Measurements from ENCODE around the gene HSDL1. TPM values are rescaled to one million over a fixed set of nuclear protein-coding genes. Genes with fewer than 3 reads are reported as not detected.

Gene HSDL1
- total RNA-seq, 1 donor from 2014 or later = 29.2 TPM

- no peak overlapping the region for H3K4me2 ChIP-seq (ENCODE audit: low read length)
- no peaks in the 10 kb centered on the region for H3K9me3 Mint-ChIP-seq (ENCODE audit: unreplicated experiment)
- no peak overlapping the region for H3K9ac ChIP-seq (ENCODE audit: low read length)
- no peak for DNase-seq (ENCODE audit: low read depth)
- H3K36me3 Mint-ChIP-seq (ENCODE audit: low read depth, unreplicated experiment) = no peaks in the 10 kb centered on the region
- no peaks in the 10 kb centered on the region for H3K79me2 ChIP-seq (ENCODE audit: insufficient read depth, low read length)
- H3K4me3 ChIP-seq (ENCODE audit: insufficient read depth, low read depth, low read length) = no peak overlapping the region
- H3K4me3 Mint-ChIP-seq (ENCODE audit: unreplicated experiment) = no peak overlapping the region
- FAIRE-seq = no peak
- peaks cover 21% of the 10 kb centered on the region for H3K27me3 Mint-ChIP-seq (ENCODE audit: low read depth, unreplicated experiment)
- H3K27ac ChIP-seq (ENCODE audit: low read depth, low read length) = no peak overlapping the region
- no peaks in the 10 kb centered on the region for H3K36me3 ChIP-seq (ENCODE audit: insufficient read depth, low read length)
- no peak overlapping the region for H2AFZ ChIP-seq (ENCODE audit: low read depth, low read length)
- H3K27ac Mint-ChIP-seq (ENCODE audit: unreplicated experiment) = no peak overlapping the region
- H3K27me3 ChIP-seq (ENCODE audit: insufficient read depth, low read length) = peaks cover 12% of the 10 kb centered on the region
- no peaks in the 10 kb centered on the region for H3K4me1 ChIP-seq (ENCODE audit: insufficient read depth, low read length)
- TF ChIP-seq CTCF (IDR thresholded peaks at IDR 0.05; ENCODE audit: insufficient read depth, low read depth, low read length) (no peak), EZH2 (IDR thresholded peaks at IDR 0.05; ENCODE audit: insufficient read depth, low read length) (no peak)
- H3K4me1 Mint-ChIP-seq (ENCODE audit: low read depth, unreplicated experiment) = peaks cover 4% of the 10 kb centered on the region
- no peaks in the 10 kb centered on the region for H4K20me1 ChIP-seq (ENCODE audit: insufficient read depth, low read length)
- H3K9me3 ChIP-seq (ENCODE audit: insufficient read depth, low read depth, low read length) = no peaks in the 10 kb centered on the region
These were observed 22.1 kb upstream of the HSDL1 start for GRCh38 chr16:84166796-84167695.

DNA sequence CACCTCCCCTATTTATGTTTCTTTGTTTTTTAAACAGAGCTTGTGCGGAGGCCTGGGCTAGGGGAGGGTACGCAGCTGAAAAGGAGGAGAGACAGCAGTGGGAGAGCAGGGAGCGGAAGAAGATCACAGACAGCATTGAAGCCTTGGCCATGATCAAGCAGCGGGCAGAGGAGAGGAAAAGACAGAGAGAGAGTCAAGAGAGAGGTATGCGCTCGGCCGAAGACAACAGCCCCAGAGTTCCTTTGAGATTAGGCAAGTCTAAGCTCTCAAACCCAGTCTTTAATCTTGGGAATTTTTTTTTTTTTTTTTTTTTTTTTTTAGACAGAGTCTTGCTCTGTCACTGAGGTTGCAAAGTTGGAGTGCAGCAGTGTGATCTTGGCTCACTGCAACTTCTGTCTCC is 20.8 kb upstream of the HSDL1 start:
- TF ChIP-seq EZH2 (IDR thresholded peaks at IDR 0.05; ENCODE audit: insufficient read depth, low read length) = no peak
- no peak for TF ChIP-seq CTCF (IDR thresholded peaks at IDR 0.05; ENCODE audit: insufficient read depth, low read depth, low read length)
- H4K20me1 ChIP-seq (ENCODE audit: insufficient read depth, low read length) = no peaks in the 10 kb centered on the region
- no peaks in the 10 kb centered on the region for H3K36me3 ChIP-seq (ENCODE audit: insufficient read depth, low read length)
- Mint-ChIP-seq H3K4me1 (ENCODE audit: low read depth, unreplicated experiment) (peaks cover 4% of the 10 kb centered on the region), H3K9me3 (ENCODE audit: unreplicated experiment) (no peaks in the 10 kb centered on the region), H3K27ac (ENCODE audit: unreplicated experiment) (no peak overlapping the region), H3K4me3 (ENCODE audit: unreplicated experiment) (no peak overlapping the region), H3K27me3 (ENCODE audit: low read depth, unreplicated experiment) (peaks cover 28% of the 10 kb centered on the region), H3K36me3 (ENCODE audit: low read depth, unreplicated experiment) (no peaks in the 10 kb centered on the region)
- H3K4me1 ChIP-seq (ENCODE audit: insufficient read depth, low read length) = no peaks in the 10 kb centered on the region
- FAIRE-seq (no peak), DNase-seq (ENCODE audit: low read depth) (no peak)
- H3K4me3 ChIP-seq (ENCODE audit: insufficient read depth, low read depth, low read length) = no peak overlapping the region
- no peak overlapping the region for H3K9ac ChIP-seq (ENCODE audit: low read length)
- no peak overlapping the region for H2AFZ ChIP-seq (ENCODE audit: low read depth, low read length)
- H3K27me3 ChIP-seq (ENCODE audit: insufficient read depth, low read length) = peaks cover 18% of the 10 kb centered on the region
- H3K4me2 ChIP-seq (ENCODE audit: low read length) = no peak overlapping the region
- H3K9me3 ChIP-seq (ENCODE audit: insufficient read depth, low read depth, low read length) = no peaks in the 10 kb centered on the region
- no peak overlapping the region for H3K27ac ChIP-seq (ENCODE audit: low read depth, low read length)
- no peaks in the 10 kb centered on the region for H3K79me2 ChIP-seq (ENCODE audit: insufficient read depth, low read length)

DNA sequence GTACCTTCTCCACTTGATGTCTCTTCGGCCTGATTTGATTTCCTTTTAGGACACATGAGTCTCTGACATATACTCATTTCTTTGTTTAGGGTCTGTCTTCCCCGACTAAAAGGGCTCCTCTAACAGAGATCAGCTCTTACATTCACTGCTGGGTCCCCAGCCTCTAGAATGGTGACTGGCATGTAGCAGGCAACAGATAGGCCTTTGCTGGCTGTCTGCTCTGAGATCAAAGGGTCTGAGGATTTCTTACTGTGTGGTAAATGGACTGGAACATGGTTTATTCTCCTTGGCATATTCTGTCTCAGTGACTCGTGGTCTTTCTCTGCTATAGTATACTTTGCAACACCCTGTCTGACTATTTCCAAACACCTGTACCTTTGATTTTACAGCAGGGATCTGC is 16.8 kb upstream of the HSDL1 start:
- H3K9ac ChIP-seq (ENCODE audit: low read length) = no peak overlapping the region
- Mint-ChIP-seq H3K36me3 (ENCODE audit: low read depth, unreplicated experiment) (no peaks in the 10 kb centered on the region), H3K4me3 (ENCODE audit: unreplicated experiment) (no peak overlapping the region), H3K4me1 (ENCODE audit: low read depth, unreplicated experiment) (peaks cover 4% of the 10 kb centered on the region), H3K9me3 (ENCODE audit: unreplicated experiment) (no peaks in the 10 kb centered on the region), H3K27ac (ENCODE audit: unreplicated experiment) (no peak overlapping the region), H3K27me3 (ENCODE audit: low read depth, unreplicated experiment) (peaks cover 17% of the 10 kb centered on the region)
- no peak overlapping the region for H3K4me2 ChIP-seq (ENCODE audit: low read length)
- H3K27ac ChIP-seq (ENCODE audit: low read depth, low read length) = no peak overlapping the region
- no peaks in the 10 kb centered on the region for H3K36me3 ChIP-seq (ENCODE audit: insufficient read depth, low read length)
- no peaks in the 10 kb centered on the region for H3K9me3 ChIP-seq (ENCODE audit: insufficient read depth, low read depth, low read length)
- no peaks in the 10 kb centered on the region for H3K4me1 ChIP-seq (ENCODE audit: insufficient read depth, low read length)
- no peak overlapping the region for H2AFZ ChIP-seq (ENCODE audit: low read depth, low read length)
- H3K79me2 ChIP-seq (ENCODE audit: insufficient read depth, low read length) = no peaks in the 10 kb centered on the region
- TF ChIP-seq EZH2 (IDR thresholded peaks at IDR 0.05; ENCODE audit: insufficient read depth, low read length) (no peak), CTCF (IDR thresholded peaks at IDR 0.05; ENCODE audit: insufficient read depth, low read depth, low read length) (no peak)
- peaks cover 32% of the 10 kb centered on the region for H3K27me3 ChIP-seq (ENCODE audit: insufficient read depth, low read length)
- DNase-seq (ENCODE audit: low read depth) = no peak
- FAIRE-seq = no peak
- no peak overlapping the region for H3K4me3 ChIP-seq (ENCODE audit: insufficient read depth, low read depth, low read length)
- H4K20me1 ChIP-seq (ENCODE audit: insufficient read depth, low read length) = no peaks in the 10 kb centered on the region

All from astrocyte (in vitro differentiated cells and primary cell).